ENCODE data around the gene MPP3.

Gene MPP3

GRCh38 chr17:43813386-43813785, 19.6 kb downstream of the MPP3 start:
- no peaks in the 10 kb centered on the region for H3K9me3 ChIP-seq (ENCODE audit: control insufficient read depth, low read length)
- peaks cover 59% of the 10 kb centered on the region for H3K36me3 ChIP-seq (ENCODE audit: control insufficient read depth, insufficient read depth, low read length, severe bottlenecking)
- no peak for DNase-seq (ENCODE audit: low read depth)
- peaks cover 21% of the 10 kb centered on the region for H3K4me1 ChIP-seq (ENCODE audit: control insufficient read depth, insufficient read depth, low read length)
- H3K4me3 ChIP-seq (ENCODE audit: low read length): no peak overlapping the region
- no peaks in the 10 kb centered on the region for H3K27me3 ChIP-seq (replicated peaks; ENCODE audit: control insufficient read depth, insufficient read depth, low read length)
- H3K9ac ChIP-seq (ENCODE audit: low read length): no peak overlapping the region

- Histone ChIP-seq H3K4me1 (ENCODE audit: control insufficient read depth, insufficient read depth, low read length) (peaks cover 21% of the 10 kb centered on the region), H3K36me3 (ENCODE audit: control insufficient read depth, insufficient read depth, low read length, severe bottlenecking) (peaks cover 64% of the 10 kb centered on the region), H3K9me3 (ENCODE audit: control insufficient read depth, low read length) (no peaks in the 10 kb centered on the region), H3K9ac (ENCODE audit: low read length) (no peak overlapping the region), H3K4me3 (ENCODE audit: low read length) (no peak overlapping the region), H3K27me3 (replicated peaks; ENCODE audit: control insufficient read depth, insufficient read depth, low read length) (no peaks in the 10 kb centered on the region)
- no peak for DNase-seq (ENCODE audit: low read depth)
Observed at GRCh38 chr17:43812396-43813265, 20.3 kb downstream of the MPP3 start.

- DNase-seq (ENCODE audit: low read depth): no peak
- Histone ChIP-seq H3K36me3 (ENCODE audit: control insufficient read depth, insufficient read depth, low read length, severe bottlenecking) (peaks cover 59% of the 10 kb centered on the region), H3K9ac (ENCODE audit: low read length) (no peak overlapping the region), H3K4me1 (ENCODE audit: control insufficient read depth, insufficient read depth, low read length) (peaks cover 21% of the 10 kb centered on the region), H3K27me3 (replicated peaks; ENCODE audit: control insufficient read depth, insufficient read depth, low read length) (no peaks in the 10 kb centered on the region), H3K9me3 (ENCODE audit: control insufficient read depth, low read length) (no peaks in the 10 kb centered on the region), H3K4me3 (ENCODE audit: low read length) (no peak overlapping the region)
Observed at GRCh38 chr17:43810823-43811222, 22.1 kb downstream of the MPP3 start.

- no peak for DNase-seq (ENCODE audit: low read depth)
- H3K9me3 ChIP-seq (ENCODE audit: control insufficient read depth, low read length): no peaks in the 10 kb centered on the region
- H3K4me1 ChIP-seq (ENCODE audit: control insufficient read depth, insufficient read depth, low read length): peaks cover 20% of the 10 kb centered on the region
- no peak overlapping the region for H3K4me3 ChIP-seq (ENCODE audit: low read length)
- H3K27me3 ChIP-seq (replicated peaks; ENCODE audit: control insufficient read depth, insufficient read depth, low read length): no peaks in the 10 kb centered on the region
- no peak overlapping the region for H3K9ac ChIP-seq (ENCODE audit: low read length)
- peaks cover 61% of the 10 kb centered on the region for H3K36me3 ChIP-seq (ENCODE audit: control insufficient read depth, insufficient read depth, low read length, severe bottlenecking)
Observed at GRCh38 chr17:43810226-43810715, 22.7 kb downstream of the MPP3 start.

GRCh38 chr17:43809121-43809520, 23.8 kb downstream of the MPP3 start:
- H3K4me3 ChIP-seq (ENCODE audit: low read length): no peak overlapping the region
- H3K36me3 ChIP-seq (ENCODE audit: control insufficient read depth, insufficient read depth, low read length, severe bottlenecking): peaks cover 62% of the 10 kb centered on the region
- H3K4me1 ChIP-seq (ENCODE audit: control insufficient read depth, insufficient read depth, low read length): peaks cover 8% of the 10 kb centered on the region
- no peak for DNase-seq (ENCODE audit: low read depth)
- H3K27me3 ChIP-seq (replicated peaks; ENCODE audit: control insufficient read depth, insufficient read depth, low read length): no peaks in the 10 kb centered on the region
- no peak overlapping the region for H3K9ac ChIP-seq (ENCODE audit: low read length)
- no peaks in the 10 kb centered on the region for H3K9me3 ChIP-seq (ENCODE audit: control insufficient read depth, low read length)

GRCh38 chr17:43808076-43808475, 24.9 kb downstream of the MPP3 start:
- H3K4me1 ChIP-seq (ENCODE audit: control insufficient read depth, insufficient read depth, low read length): no peaks in the 10 kb centered on the region
- no peak overlapping the region for H3K9ac ChIP-seq (ENCODE audit: low read length)
- H3K4me3 ChIP-seq (ENCODE audit: low read length): no peak overlapping the region
- no peak for DNase-seq (ENCODE audit: low read depth)
- H3K9me3 ChIP-seq (ENCODE audit: control insufficient read depth, low read length): no peaks in the 10 kb centered on the region
- H3K36me3 ChIP-seq (ENCODE audit: control insufficient read depth, insufficient read depth, low read length, severe bottlenecking): peaks cover 54% of the 10 kb centered on the region
- H3K27me3 ChIP-seq (replicated peaks; ENCODE audit: control insufficient read depth, insufficient read depth, low read length): no peaks in the 10 kb centered on the region

GRCh38 chr17:43805117-43805516, 27.8 kb downstream of the MPP3 start:
- Histone ChIP-seq H3K4me3 (ENCODE audit: low read length) (no peak overlapping the region), H3K36me3 (ENCODE audit: control insufficient read depth, insufficient read depth, low read length, severe bottlenecking) (peaks cover 34% of the 10 kb centered on the region)
- no peak for DNase-seq (ENCODE audit: low read depth)

GRCh38 chr17:43803758-43804157, 29.2 kb downstream of the MPP3 start:
- no peak overlapping the region for H3K4me3 ChIP-seq (ENCODE audit: low read length)
- DNase-seq (ENCODE audit: low read depth): no peak

More at GRCh38 chr17:43805117-43805516, 27.8 kb downstream of the MPP3 start:
- Histone ChIP-seq H3K9me3 (ENCODE audit: control insufficient read depth, low read length) (no peaks in the 10 kb centered on the region), H3K9ac (ENCODE audit: low read length) (no peak overlapping the region), H3K4me1 (ENCODE audit: control insufficient read depth, insufficient read depth, low read length) (no peaks in the 10 kb centered on the region), H3K27me3 (replicated peaks; ENCODE audit: control insufficient read depth, insufficient read depth, low read length) (no peaks in the 10 kb centered on the region)

GRCh38 chr17:43801844-43802243, 31.1 kb downstream of the MPP3 start:
- Histone ChIP-seq H3K27me3 (replicated peaks; ENCODE audit: control insufficient read depth, insufficient read depth, low read length) (no peaks in the 10 kb centered on the region), H3K9me3 (ENCODE audit: control insufficient read depth, low read length) (no peaks in the 10 kb centered on the region), H3K4me1 (ENCODE audit: control insufficient read depth, insufficient read depth, low read length) (no peaks in the 10 kb centered on the region), H3K36me3 (ENCODE audit: control insufficient read depth, insufficient read depth, low read length, severe bottlenecking) (peaks cover 17% of the 10 kb centered on the region), H3K9ac (ENCODE audit: low read length) (no peak overlapping the region), H3K4me3 (ENCODE audit: low read length) (no peak overlapping the region)
- DNase-seq (ENCODE audit: low read depth): no peak

More at GRCh38 chr17:43803758-43804157, 29.2 kb downstream of the MPP3 start:
- H3K9ac ChIP-seq (ENCODE audit: low read length): no peak overlapping the region
- peaks cover 27% of the 10 kb centered on the region for H3K36me3 ChIP-seq (ENCODE audit: control insufficient read depth, insufficient read depth, low read length, severe bottlenecking)
- H3K4me1 ChIP-seq (ENCODE audit: control insufficient read depth, insufficient read depth, low read length): no peaks in the 10 kb centered on the region
- no peaks in the 10 kb centered on the region for H3K9me3 ChIP-seq (ENCODE audit: control insufficient read depth, low read length)
- H3K27me3 ChIP-seq (replicated peaks; ENCODE audit: control insufficient read depth, insufficient read depth, low read length): no peaks in the 10 kb centered on the region

- Histone ChIP-seq H3K27me3 (replicated peaks; ENCODE audit: control insufficient read depth, insufficient read depth, low read length) (no peaks in the 10 kb centered on the region), H3K36me3 (ENCODE audit: control insufficient read depth, insufficient read depth, low read length, severe bottlenecking) (peaks cover 12% of the 10 kb centered on the region)
- DNase-seq (ENCODE audit: low read depth): no peak
Observed at GRCh38 chr17:43800736-43801135, 32.2 kb downstream of the MPP3 start.

GRCh38 chr17:43799047-43799446, 33.9 kb downstream of the MPP3 start:
- H3K27me3 ChIP-seq (replicated peaks; ENCODE audit: control insufficient read depth, insufficient read depth, low read length): no peaks in the 10 kb centered on the region
- H3K9ac ChIP-seq (ENCODE audit: low read length): no peak overlapping the region
- no peak for DNase-seq (ENCODE audit: low read depth)
- H3K4me1 ChIP-seq (ENCODE audit: control insufficient read depth, insufficient read depth, low read length): no peaks in the 10 kb centered on the region
- peaks cover 8% of the 10 kb centered on the region for H3K36me3 ChIP-seq (ENCODE audit: control insufficient read depth, insufficient read depth, low read length, severe bottlenecking)
- no peak overlapping the region for H3K4me3 ChIP-seq (ENCODE audit: low read length)
- H3K9me3 ChIP-seq (ENCODE audit: control insufficient read depth, low read length): no peaks in the 10 kb centered on the region

More at GRCh38 chr17:43800736-43801135, 32.2 kb downstream of the MPP3 start:
- Histone ChIP-seq H3K9ac (ENCODE audit: low read length) (no peak overlapping the region), H3K4me1 (ENCODE audit: control insufficient read depth, insufficient read depth, low read length) (no peaks in the 10 kb centered on the region), H3K4me3 (ENCODE audit: low read length) (no peak overlapping the region), H3K9me3 (ENCODE audit: control insufficient read depth, low read length) (no peaks in the 10 kb centered on the region)

All from adipocyte (in vitro differentiated cells).